IMR-90 (cell line): ENCODE measurements around the gene SRPK1.

Experiments used
- BHLHE40 ChIP-seq: fragments of 150-350 bp; IDR thresholded peaks from 2 replicates; pipeline ENCODE4 v1.6.1; 2016; ENCODE audit warnings: mild to moderate bottlenecking, low read depth, low read length
- CEBPB ChIP-seq: IDR thresholded peaks from 2 replicates; pipeline ENCODE4 v1.6.1; 2012; ENCODE audit warnings: low read depth, low read length, improper control_type of control experiment
- CTCF ChIP-seq: conservative IDR thresholded peaks from 2 replicates; pipeline ENCODE4 v1.5.1; 2012; ENCODE audit warnings: mild to moderate bottlenecking, low read depth, low read length, improper control_type of control experiment
- ELK1 ChIP-seq: fragments of 150-350 bp; IDR thresholded peaks from 2 replicates; pipeline ENCODE4 v1.6.1; 2016; ENCODE audit warnings: low read depth, mild to moderate bottlenecking, low read length, moderate library complexity, borderline replicate concordance
- FOS ChIP-seq: fragments of 150-350 bp; IDR thresholded peaks from 2 replicates; pipeline ENCODE4 v1.6.1; 2016; ENCODE audit warnings: low read depth, low read length
- MAFK ChIP-seq: IDR thresholded peaks from 2 replicates; pipeline ENCODE4 v1.6.1; 2012; ENCODE audit warnings: low read depth, low read length, improper control_type of control experiment
- MAZ ChIP-seq: IDR thresholded peaks from 2 replicates; pipeline ENCODE4 v1.6.1; 2012; ENCODE audit warnings: low read depth, mild to moderate bottlenecking, low read length, improper control_type of control experiment, moderate library complexity, borderline replicate concordance
- MXI1 ChIP-seq: IDR thresholded peaks from 2 replicates; pipeline ENCODE4 v1.6.1; 2012; ENCODE audit warnings: low read depth, mild to moderate bottlenecking, low read length, moderate library complexity, borderline replicate concordance
- NFE2L2 ChIP-seq: fragments of 150-350 bp; IDR thresholded peaks from 2 replicates; pipeline ENCODE4 v1.6.1; 2016; ENCODE audit warnings: low read depth, mild to moderate bottlenecking, low read length
- POLR2A ChIP-seq: IDR thresholded peaks from 2 replicates; pipeline ENCODE4 v1.6.1; 2012; ENCODE audit warnings: mild to moderate bottlenecking, low read depth, low read length
- RAD21 ChIP-seq: IDR thresholded peaks from 2 replicates; pipeline ENCODE4 v1.6.1; 2012; ENCODE audit warnings: low read length, improper control_type of control experiment
- RFX5 ChIP-seq: IDR thresholded peaks from 2 replicates; pipeline ENCODE4 v1.8.0; 2012; ENCODE audit warnings: low read depth, mild to moderate bottlenecking, low read length, moderate library complexity
- USF2 ChIP-seq: fragments of 150-350 bp; IDR thresholded peaks from 2 replicates; pipeline ENCODE4 v1.6.1; 2017; ENCODE audit warnings: mild to moderate bottlenecking, antibody characterized with exemption, low read length, low read depth

- TF ChIP-seq RAD21 (no peak), ELK1 (no peak), CTCF (no peak), RFX5 (no peak), POLR2A (no peak), BHLHE40 (no peak), USF2 (no peak), MXI1 (no peak), CEBPB (no peak), FOS (no peak), MAFK (no peak), NFE2L2 (no peak), MAZ (no peak)
Observed at GRCh38 chr6:35879151-35879550, 41.7 kb downstream of the SRPK1 start.
